Right renal cortex interstitium (tissue), 3 donors: ENCODE measurements around the gene RTP4. TPM values are rescaled to one million over a fixed set of nuclear protein-coding genes. Genes with fewer than 3 reads are reported as not detected.

Source experiments
- DNase-seq, 3 donors: peaks; one replicate each; pipeline ENCODE4 v3.0.0-alpha.2; 2013; ENCODE audit warnings: low read depth in 3 of 3, low spot score in 2 of 3
- polyA plus RNA-seq, 3 donors: library from polyadenylated mRNA; unstranded; fragments of 120-200 nt; gene quantifications; one replicate each; pipeline ENCODE4 v1.2.1, GENCODE V29; 2013; ENCODE audit not compliant: insufficient read length in 3 of 3

Gene RTP4, protein sequence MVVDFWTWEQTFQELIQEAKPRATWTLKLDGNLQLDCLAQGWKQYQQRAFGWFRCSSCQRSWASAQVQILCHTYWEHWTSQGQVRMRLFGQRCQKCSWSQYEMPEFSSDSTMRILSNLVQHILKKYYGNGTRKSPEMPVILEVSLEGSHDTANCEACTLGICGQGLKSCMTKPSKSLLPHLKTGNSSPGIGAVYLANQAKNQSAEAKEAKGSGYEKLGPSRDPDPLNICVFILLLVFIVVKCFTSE
- under 1 TPM; 0.71 to 0.99 (median 0.82) TPM for polyA plus RNA-seq

DNA sequence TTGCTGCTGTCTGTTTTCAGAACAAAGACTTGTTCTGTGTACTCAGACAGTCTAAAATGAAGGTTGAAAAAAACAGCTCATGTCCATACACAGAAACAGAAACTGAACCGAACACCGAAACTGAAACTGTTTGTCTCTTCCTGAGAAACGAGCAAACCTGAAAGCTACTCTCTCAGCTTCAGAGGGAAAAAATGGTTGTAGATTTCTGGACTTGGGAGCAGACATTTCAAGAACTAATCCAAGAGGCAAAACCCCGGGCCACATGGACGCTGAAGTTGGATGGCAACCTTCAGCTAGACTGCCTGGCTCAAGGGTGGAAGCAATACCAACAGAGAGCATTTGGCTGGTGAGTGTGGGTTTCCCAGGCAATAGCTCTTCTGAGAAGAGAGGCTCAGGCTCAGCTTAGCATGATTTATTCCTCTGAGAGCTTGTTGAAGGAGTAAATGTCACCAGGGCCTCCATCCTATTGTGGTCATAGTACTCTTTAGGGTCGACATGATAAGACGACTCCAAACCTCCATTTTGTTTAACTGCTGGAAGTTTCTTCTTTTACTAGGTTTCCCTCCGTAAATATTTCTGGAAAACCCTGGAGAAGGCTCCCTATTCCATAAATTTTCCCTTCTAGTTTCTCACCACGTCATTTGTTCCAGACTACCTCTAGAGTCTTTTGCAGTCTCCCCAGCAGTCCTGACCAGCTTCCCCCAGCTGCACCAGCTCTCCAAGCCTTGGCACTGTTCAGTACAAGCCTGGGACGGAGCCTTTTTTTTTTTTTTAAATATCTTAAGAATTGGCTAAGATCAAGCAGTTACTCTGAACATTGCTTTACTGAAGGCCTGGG is at the start of gene RTP4:
Gene RTP4 (plus strand): TSS at position 135 of the 838 bp plus-strand sequence. CDS start 57 bp downstream, at position 192.
- DNase-seq = no peak

DNA sequence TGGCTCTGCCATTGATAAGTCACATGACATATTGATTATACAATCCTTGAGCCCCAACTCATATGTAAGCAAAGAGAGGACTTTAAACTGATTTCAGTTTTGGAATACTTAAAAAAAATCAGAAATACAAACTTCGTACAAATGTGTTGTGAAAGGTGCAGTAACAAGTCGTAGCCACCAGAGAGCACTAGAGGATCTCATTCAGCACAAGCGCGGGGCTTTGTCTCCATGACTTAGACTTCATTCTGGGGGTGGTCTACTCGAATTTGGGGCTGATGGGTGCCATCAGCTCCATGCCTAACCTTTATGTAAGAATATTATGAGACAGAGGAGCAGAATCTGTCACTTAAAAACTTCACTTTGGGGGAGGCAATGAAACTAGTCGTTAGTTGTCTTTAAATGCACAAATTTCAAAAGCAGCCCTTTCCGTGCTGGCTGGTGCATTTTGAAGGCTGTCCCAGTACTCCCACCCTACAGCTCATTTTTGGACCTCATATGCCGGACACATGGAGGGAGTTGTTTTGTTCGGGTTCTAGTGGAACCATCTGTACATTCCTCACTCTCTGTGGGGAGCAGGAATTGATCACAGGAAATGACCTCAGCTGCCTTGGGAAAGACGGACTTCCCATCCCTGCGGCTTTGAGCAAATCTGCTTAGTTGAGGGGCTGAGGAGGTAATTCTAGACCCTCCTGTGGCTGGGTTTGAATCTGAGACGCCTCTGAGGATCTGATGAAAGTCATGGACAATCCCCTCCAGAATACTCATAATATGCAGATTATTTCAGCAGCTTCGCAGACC is 49.2 kb upstream of the RTP4 start:
- peak in 2 of 3 donors; percentile 41 to 50 for DNase-seq

DNA sequence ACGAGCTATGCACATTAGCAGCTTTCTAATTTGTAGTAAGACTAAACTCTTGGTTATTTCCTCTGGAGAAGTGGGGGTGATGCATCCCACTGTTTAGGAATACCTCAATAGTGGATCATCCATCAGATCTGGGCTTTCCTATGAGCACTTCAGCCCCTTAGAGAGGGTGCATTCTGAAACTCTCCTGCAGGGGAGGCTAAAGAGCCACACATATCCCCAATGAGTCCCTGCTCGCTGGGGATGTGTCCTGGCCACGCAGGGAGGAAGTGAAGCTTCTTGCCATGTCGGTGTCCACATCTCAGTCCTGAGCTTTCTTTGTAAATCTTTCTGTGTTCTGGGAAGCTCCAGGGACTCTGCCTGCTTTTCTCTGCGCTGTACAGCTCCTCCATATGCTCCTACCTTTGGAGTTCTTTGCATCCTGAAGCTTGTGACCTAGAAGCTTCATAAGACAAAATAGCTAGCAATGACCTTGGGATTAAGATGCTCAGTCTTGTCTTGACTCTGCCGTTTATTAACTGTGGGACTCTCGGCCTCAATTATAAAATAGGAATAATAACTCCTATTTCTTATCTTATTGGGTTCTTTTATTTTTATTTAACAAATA is 48.4 kb upstream of the RTP4 start:
- DNase-seq = peak in 2 of 3 donors; percentile 59 to 60

DNA sequence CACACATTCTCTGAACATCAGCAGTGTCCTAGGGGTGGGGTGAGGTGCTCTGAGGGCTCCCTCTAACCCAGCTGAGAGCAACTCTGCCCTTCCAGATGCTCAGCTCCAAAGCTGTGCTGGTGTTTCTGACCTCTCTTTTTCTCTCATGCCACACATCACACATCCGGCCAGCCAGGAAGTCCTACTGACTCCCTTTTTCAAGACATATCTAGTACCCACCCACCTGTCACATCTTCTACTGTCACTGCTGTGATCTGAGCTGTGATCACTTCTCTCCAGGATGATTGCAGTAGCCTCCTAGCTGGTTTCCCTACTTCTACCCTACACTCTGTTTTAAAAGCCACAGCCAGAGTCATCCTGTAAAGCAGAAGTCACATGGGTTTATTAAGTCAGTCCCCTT is 46.4 kb upstream of the RTP4 start:
- no peak for DNase-seq

DNA sequence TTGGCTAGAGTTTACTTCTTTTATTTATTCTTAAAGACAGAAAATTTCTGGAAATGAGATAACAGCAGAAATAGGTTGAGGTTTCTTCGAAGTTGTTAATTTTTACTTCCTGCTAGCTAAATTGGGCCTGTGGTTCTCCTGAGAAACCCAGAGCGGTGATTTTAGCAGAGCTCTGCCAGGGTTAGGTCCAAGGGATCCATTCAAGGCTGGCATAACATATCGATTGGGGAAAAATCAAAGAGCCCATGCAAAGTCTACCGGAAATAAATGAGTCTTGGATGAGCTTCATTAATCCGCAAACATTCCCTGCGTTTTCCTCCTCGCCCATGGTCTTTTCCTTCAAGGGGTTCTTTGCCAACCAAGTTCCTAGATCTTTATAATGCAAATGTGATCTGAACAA is 45.9 kb upstream of the RTP4 start:
- DNase-seq = no peak

DNA sequence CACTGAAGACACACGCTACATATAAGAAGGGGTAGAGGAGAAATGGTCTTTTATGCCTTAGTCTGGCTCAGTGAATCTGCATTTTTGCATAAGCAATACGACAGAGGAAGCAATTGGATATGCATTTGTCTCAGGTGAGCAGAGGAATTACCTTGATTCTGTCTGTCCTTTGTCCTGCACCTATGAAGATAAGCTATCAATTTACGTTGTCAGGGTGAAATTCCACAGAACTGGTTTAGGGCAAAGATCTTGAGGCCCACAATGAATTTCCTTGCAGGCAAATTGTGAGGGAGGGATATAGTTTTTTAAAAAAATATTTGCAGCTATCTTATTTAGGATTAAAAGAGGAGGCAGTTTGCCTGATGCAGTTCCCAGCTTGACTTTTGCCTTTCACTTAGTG is 45.1 kb upstream of the RTP4 start:
- DNase-seq = no peak

DNA sequence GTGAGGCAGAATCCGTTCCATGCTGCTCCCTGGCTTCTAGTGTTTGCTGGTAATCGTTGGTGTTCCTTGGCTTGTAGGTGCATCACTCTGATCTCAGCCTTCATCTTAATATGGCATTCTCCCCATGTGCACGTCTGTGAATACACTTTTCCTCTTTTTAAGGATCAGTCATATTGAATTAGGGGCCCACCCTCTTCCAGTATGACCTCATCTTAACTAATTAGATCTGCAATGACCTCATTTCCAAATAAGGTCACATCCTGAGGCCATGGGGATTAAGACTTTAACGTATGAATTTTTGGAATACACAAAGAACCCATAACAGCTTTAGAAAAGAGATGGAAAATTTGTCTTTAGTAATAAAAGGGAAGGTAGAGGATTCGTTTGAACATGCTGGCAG is 42.6 kb upstream of the RTP4 start:
- DNase-seq = no peak

DNA sequence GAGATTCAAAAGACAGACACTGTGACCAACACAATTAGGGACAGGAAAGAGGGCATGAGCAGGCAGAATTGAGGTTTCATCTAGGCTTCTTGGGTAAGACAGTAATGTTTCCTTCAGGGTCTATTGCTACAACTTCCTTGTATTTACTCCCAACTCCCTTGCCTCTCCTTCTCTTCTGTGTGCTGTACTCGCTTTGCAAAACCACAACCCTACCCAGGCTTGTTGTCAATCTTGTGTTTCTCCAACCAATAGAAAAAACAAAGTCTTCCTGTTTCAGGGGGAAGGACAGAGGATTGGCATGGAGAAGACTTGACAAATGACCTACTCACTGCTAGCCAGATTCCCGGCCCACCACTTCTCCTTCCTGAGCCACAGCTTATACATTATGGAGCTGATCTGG is 40.3 kb upstream of the RTP4 start:
- DNase-seq = no peak

DNA sequence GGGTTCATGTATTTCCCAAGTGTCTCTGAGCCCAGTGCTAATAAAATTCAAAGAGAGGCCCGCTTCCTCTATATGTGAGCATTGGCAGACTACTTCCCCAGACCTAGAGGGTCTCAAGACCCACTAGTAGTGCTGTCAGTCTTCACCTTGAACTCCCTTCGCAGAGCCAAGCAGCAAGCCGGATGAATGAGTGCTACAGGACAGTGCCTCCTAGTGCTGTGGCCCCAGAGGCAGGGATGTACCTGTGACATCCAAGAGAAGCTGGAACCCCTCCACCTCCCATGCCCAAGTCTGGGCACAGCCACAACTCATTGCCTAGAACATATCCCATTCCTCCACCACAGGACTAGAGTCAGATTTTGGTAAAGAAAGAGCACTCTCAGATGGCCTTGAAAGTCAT is 39.5 kb upstream of the RTP4 start:
- DNase-seq = no peak

DNA sequence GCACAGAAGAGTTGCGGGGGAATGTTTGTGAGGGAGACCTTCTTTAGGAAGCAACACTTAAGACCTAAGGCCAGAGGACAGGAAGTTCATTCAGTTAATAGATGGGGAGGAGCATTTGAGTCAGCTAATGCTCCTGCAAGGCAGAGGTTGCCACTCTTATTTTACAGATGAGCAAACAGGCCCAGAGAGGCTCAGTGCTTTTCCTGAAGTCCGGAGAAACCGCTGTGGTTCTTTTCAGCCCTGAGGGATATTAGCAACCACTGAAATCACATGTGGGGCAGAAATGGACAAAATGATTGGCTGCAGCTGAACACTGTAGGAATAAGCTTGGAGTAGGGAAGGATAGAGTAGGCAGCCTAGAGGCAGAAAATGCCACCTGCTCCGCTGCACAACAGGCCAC is 33.3 kb upstream of the RTP4 start:
- no peak for DNase-seq

DNA sequence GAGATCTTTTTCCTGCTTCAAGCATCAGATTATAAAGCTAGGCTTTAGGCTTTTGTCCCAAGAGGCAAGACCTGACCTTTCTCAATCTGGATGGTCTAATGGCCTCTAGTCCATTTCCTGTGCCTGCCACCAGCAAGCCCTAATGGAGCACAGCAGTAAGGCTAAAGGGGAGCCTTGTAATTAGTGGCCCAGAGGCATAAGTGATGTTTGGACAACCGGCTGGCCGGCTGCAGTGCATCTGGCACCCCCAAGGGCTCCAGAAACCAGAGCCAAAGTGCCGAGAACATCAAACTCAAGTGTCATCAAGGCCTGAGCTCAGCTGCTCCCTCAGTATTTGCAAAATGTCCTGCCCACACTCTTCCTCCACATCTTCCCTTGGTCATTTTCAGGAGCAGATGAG is 31.9 kb upstream of the RTP4 start:
- no peak for DNase-seq

DNA sequence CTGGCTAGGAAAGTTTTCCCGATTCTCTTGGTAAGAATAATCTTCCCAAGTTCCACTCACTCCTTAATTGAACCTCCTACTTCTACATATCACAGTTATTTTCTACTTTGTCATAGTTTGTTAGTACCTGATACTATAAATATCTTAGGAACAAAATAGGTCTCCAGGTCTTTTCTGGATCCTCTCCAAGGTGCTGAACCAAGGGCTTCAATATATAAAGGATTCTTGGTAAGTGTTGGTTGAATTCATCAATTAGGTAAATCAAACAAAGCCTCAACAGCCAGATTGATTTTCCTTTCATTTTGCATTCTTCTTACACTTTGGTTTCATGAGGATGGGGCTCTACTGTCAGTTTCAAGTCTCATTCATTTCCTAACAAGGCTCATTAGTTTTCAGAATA is 27.6 kb upstream of the RTP4 start:
- DNase-seq = no peak

DNA sequence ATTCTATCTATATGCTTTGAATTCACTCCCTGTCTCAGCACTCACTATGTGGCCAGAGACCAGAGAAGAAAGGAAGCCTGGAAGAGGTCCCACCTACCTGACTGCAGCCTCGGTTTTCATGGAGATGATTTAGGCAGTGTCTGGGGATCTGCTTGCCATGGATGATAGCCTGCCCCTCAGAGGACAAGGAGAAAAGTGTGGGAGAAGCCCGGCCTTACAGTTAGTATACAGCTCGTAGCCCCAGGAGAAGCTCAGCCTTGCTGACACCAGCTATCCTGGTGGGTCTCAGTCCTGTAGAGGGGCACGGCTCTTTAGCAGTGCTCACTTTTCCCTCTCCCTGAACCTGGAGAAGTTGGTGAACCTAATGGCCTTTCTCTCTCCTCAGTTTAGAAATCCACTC is 25.9 kb upstream of the RTP4 start:
- DNase-seq = no peak

DNA sequence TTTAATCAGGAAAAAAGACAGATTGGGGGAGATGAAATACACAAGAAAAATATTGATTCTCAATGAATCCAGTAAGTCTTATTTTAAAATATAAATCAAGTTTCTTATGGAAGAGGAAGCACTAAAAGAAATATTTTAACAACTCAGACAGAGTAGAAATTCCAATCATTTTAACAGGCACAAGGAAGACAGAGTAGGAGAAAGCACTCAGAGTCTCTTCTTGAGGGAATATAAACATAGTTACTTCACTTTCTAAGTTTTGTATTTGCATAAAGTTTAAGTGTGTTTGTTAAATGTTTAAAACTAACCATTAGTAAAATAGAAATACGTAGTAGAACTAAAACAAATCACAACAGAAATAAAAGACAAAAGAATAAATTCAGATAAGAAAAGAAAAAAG is 24.5 kb upstream of the RTP4 start:
- no peak for DNase-seq

DNA sequence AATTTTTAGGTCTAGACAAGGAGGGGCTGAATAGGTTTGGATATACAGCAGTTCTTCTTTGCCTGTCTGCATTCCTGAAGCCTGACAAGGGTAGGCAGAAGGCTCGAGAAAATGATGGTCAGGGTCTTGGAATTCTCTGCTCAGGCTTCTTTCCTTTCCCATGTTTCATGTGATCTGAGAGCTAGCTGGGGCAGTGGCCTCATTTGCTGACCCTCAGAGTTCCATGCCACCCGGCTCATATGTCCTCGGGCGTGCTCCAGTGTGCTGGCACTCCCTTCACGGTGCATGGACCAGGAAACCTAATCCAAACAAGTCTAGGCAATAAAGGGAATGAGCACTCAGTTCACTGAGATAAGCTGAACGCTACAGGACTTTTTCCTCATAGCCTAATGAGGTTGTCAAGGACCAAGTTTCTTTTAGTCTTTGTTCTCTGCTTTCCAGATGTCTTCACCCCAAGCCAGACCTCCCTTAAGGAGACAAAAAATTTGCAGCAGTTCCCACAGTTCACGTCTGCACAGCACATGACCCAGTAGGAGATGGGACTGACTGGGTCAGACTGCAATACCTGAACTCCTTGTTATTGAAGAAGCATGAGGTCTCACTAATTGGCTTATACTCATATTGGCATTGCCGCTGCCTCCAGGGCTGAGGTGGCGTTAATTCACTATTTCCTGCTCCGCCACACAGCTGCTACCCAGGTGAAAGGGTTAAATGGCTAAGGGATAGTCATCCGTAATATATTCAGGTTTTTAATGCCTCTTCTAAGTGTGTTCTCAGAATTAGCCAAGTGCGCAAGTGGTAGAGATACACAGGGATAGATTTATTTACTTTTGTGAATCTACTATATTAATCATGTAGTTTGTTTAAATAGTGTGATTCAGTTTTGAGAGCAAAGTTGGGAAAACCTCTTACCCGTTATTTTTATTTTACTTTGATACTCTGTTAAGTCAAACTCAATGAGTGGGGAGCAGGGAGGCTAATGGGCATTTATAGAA is 15.3 kb upstream of the RTP4 start:
- DNase-seq = peak in 2 of 3 donors; percentile 14 to 54

DNA sequence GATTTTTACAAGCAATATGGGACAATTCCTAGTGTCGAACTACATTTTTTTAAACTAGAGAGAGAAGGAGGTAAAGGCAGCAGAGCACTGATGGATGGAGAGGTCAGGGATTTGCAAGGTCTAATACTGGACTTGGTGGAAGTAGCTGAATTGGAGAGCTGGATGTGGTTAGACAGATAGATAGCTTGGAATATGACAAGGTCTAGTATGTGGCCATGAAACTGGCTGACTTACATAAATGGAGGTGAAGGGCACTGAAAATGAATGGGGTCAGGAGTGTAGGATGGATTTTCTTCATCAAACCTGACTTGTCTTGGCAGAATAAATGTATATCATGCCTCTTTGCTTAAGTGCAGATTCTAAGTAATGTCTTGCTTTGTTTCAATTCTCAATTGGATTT is 10.1 kb upstream of the RTP4 start:
- DNase-seq = no peak

DNA sequence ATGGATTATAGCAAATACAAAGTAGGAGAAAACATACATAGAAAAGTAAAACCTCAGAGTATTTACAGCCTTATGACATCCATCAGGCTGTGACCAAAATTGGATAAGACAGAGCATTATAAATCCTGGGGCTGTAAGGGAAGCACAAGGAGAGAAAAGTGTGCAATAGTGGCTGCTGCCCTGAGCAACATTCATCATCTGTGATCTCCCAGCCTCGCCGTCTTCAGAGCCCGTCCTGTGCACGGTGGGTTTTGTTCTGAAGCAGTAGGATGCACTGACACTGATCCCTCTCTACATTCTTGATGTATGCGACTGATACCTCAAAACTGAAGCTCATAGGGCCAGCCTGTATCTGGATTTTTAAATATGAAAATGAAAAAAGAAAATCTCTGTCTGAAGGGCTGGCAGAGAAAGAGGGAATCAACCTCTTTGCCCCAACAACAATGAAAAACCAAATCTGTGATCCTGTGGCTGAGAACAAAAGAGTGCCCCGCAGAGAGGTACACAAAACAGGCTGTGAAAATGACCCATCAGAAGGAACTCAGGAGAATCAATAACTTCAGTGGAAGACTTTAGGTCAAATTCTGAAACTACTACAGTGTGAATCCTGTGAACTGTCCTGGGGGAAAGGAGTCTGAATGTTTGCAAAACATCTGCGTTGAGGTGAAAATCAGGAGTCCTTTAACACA is 8.2 kb upstream of the RTP4 start:
- no peak for DNase-seq

DNA sequence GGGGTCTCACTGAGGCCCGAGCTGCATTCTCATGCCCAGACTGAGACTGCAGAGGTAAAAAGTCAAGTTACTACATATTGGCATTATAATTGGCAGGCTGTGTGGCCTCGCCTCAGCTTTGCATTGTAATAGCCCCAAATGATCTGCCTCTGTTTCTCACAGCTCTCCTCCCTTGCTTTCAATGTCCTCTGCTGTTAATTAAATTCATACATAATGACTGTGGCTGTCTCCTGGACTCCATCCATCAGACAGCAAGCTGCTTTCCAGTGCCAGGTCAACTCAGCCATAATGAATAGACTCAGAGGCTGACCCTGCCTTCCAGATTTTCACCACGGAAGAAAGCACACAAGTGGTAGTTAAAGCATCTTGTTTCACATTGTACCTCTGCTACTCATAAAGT is 7.6 kb upstream of the RTP4 start:
- DNase-seq = no peak

DNA sequence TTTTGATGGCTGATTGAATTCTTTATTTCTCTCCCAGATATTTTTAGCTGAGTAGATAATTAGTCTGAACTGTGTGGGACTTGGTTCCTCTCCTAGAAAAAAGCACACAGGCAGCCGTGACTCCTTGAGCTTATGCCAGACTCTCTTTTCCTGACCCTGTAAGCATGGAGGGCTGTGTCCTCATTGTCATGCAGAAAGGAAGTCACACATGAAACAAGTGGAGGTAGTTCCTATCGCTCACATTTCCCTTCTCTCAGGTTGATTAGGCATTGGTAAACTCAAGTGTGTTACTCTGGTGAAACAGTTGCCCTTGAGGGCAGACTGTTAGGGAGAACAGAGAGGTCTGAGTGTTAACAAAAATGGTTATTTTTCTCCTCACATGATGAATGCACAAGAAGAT is 6.3 kb upstream of the RTP4 start:
- DNase-seq = no peak
